SK-N-SH (cell line): ENCODE measurements around the gene TRPC3.

Experiments
- CTCF ChIP-seq: fragments of 200-600 bp; sonication (generic); IDR thresholded peaks from 2 replicates; pipeline ENCODE4 v1.6.1; 2017; ENCODE audit warnings: antibody characterized with exemption, mild to moderate bottlenecking, moderate library complexity
- EP300 ChIP-seq, 2 experiments: IDR thresholded peaks; 2 replicates each; pipeline versions ENCODE4 v1.4.0 to v1.6.1; 2012; ENCODE audit warnings: borderline replicate concordance in 1 of 2, low read depth in 1 of 2, low read length in 1 of 2
- JUND ChIP-seq: IDR thresholded peaks from 2 replicates; pipeline ENCODE4 v1.4.0; 2012
- SMC3 ChIP-seq: IDR thresholded peaks from 2 replicates; pipeline ENCODE4 v1.6.1; 2012; ENCODE audit warnings: low read depth, low read length, improper control_type of control experiment
- ZBTB33 ChIP-seq: IDR thresholded peaks from 2 replicates; pipeline ENCODE4 v1.4.0; 2012; ENCODE audit warnings: low read depth, borderline replicate concordance
- TF ChIP-seq, protein P1 (sequence below): IDR thresholded peaks from 2 replicates; pipeline ENCODE4 v1.6.1; 2012; ENCODE audit warnings: mild to moderate bottlenecking, low read depth, low read length, moderate library complexity

DNA sequence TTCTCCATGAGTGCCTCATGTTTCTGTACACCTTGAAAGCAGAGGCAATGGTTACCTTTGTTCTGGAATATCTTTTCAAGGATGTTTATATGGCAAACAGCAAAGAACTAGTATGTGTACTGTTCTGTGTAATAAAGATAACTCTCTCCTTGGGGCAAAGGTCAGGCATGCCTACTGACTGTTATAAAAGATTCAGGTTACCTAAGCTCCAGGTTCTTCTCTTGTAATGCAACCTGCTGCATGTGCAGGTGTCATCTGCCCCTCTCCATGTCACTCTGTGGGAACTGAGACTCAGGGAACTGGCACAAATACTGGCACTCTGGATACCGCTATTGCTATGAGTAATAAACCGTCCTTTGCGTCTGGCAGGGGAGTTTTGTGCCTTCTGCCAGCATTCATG is 5.4 kb upstream of the TRPC3 start:
- TF ChIP-seq JUND (no peak), SMC3 (no peak), CTCF (no peak), EP300 (IDR thresholded peaks at IDR 0.05; ENCODE audit: borderline replicate concordance in 1 of 2, low read depth in 1 of 2, low read length in 1 of 2) (no peak), ZBTB33 (no peak)
- TF ChIP-seq, protein P1, sequence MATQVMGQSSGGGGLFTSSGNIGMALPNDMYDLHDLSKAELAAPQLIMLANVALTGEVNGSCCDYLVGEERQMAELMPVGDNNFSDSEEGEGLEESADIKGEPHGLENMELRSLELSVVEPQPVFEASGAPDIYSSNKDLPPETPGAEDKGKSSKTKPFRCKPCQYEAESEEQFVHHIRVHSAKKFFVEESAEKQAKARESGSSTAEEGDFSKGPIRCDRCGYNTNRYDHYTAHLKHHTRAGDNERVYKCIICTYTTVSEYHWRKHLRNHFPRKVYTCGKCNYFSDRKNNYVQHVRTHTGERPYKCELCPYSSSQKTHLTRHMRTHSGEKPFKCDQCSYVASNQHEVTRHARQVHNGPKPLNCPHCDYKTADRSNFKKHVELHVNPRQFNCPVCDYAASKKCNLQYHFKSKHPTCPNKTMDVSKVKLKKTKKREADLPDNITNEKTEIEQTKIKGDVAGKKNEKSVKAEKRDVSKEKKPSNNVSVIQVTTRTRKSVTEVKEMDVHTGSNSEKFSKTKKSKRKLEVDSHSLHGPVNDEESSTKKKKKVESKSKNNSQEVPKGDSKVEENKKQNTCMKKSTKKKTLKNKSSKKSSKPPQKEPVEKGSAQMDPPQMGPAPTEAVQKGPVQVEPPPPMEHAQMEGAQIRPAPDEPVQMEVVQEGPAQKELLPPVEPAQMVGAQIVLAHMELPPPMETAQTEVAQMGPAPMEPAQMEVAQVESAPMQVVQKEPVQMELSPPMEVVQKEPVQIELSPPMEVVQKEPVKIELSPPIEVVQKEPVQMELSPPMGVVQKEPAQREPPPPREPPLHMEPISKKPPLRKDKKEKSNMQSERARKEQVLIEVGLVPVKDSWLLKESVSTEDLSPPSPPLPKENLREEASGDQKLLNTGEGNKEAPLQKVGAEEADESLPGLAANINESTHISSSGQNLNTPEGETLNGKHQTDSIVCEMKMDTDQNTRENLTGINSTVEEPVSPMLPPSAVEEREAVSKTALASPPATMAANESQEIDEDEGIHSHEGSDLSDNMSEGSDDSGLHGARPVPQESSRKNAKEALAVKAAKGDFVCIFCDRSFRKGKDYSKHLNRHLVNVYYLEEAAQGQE = no peak
